ENCODE results near the gene CBX5.

GRCh38 chr12:54204316-54204715, 75.6 kb downstream of the CBX5 start:
- TF ChIP-seq NFIC (IDR thresholded peaks at IDR 0.05; ENCODE audit: low read depth, low read length) (no peak), HDGF (IDR thresholded peaks at IDR 0.05) (no peak), PML (IDR thresholded peaks at IDR 0.05; ENCODE audit: low read length) (no peak), POLR2A (IDR thresholded peaks at IDR 0.05; ENCODE audit: low read depth, low read length) (no peak)

All from GM12878 (cell line).